ENCODE results near the gene RTP1.

GRCh38 chr3:187198490-187198889 lies 1.2 kb downstream of the RTP1 start:
- TF ChIP-seq POLR2AphosphoS5 (IDR thresholded peaks at IDR 0.05; ENCODE audit: low read depth) (no peak), EZH2phosphoT487 (IDR thresholded peaks at IDR 0.05; ENCODE audit: unreplicated experiment) (no peak)
- TF ChIP-seq, protein P1, sequence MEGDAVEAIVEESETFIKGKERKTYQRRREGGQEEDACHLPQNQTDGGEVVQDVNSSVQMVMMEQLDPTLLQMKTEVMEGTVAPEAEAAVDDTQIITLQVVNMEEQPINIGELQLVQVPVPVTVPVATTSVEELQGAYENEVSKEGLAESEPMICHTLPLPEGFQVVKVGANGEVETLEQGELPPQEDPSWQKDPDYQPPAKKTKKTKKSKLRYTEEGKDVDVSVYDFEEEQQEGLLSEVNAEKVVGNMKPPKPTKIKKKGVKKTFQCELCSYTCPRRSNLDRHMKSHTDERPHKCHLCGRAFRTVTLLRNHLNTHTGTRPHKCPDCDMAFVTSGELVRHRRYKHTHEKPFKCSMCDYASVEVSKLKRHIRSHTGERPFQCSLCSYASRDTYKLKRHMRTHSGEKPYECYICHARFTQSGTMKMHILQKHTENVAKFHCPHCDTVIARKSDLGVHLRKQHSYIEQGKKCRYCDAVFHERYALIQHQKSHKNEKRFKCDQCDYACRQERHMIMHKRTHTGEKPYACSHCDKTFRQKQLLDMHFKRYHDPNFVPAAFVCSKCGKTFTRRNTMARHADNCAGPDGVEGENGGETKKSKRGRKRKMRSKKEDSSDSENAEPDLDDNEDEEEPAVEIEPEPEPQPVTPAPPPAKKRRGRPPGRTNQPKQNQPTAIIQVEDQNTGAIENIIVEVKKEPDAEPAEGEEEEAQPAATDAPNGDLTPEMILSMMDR (conservative IDR thresholded peaks at IDR 0.05; ENCODE audit: low read depth in 2 of 2), result no peak
